ES-I3 (cell line): ENCODE results near the gene TWIST1.
A peak's percentile ranks its signal among the peaks of the same experiment; 100 is the strongest.

ENCODE experiments used
- H3K36me3 ChIP-seq: 2 replicates; pipeline ENCODE4 v1.6.1; 2013; ENCODE audit warnings: mild to moderate bottlenecking, low read length, control low read depth, moderate library complexity; ENCODE audit not compliant: insufficient read depth
- H3K4me1 ChIP-seq: 2 replicates; pipeline ENCODE4 v1.6.1; 2013; ENCODE audit warnings: mild to moderate bottlenecking, control low read depth, low read length; ENCODE audit not compliant: insufficient read depth
- H3K9ac ChIP-seq: 2 replicates; pipeline ENCODE4 v1.6.1; 2013; ENCODE audit warnings: low read depth, mild to moderate bottlenecking, low read length, moderate library complexity
- H3K9me3 ChIP-seq: 2 replicates; pipeline ENCODE4 v1.6.1; 2013; ENCODE audit warnings: mild to moderate bottlenecking, low read length, moderate library complexity; ENCODE audit not compliant: control insufficient read depth, insufficient read depth

The TWIST1 gene

GRCh38 chr7:19107356-19108146 lies 9.9 kb downstream of the TWIST1 start:
- Histone ChIP-seq H3K4me1 (peaks cover 24% of the 10 kb centered on the region), H3K9ac (peak overlapping the region; percentile 63), H3K36me3 (no peaks in the 10 kb centered on the region), H3K9me3 (no peaks in the 10 kb centered on the region)

- Histone ChIP-seq H3K9ac (peak overlapping the region; percentile 63; the same call in 1 of the 2 replicates), H3K4me1 (peaks cover 22% of the 10 kb centered on the region), H3K36me3 (no peaks in the 10 kb centered on the region), H3K9me3 (no peaks in the 10 kb centered on the region)
These were observed 10.4 kb downstream of the TWIST1 start for GRCh38 chr7:19107081-19107355.

GRCh38 chr7:19106241-19107080 lies 11.0 kb downstream of the TWIST1 start:
- Histone ChIP-seq H3K9ac (peak overlapping the region; percentile 63; the same call in 1 of the 2 replicates), H3K4me1 (peaks cover 18% of the 10 kb centered on the region), H3K36me3 (no peaks in the 10 kb centered on the region), H3K9me3 (no peaks in the 10 kb centered on the region)

GRCh38 chr7:19105546-19105945 lies 11.9 kb downstream of the TWIST1 start:
- H3K36me3 ChIP-seq = no peaks in the 10 kb centered on the region
- peak overlapping the region; percentile 63; the same call in 1 of the 2 replicates for H3K9ac ChIP-seq
- no peaks in the 10 kb centered on the region for H3K9me3 ChIP-seq
- H3K4me1 ChIP-seq = peaks cover 14% of the 10 kb centered on the region; the same call in 1 of the 2 replicates

GRCh38 chr7:19104811-19105210 lies 12.6 kb downstream of the TWIST1 start:
- Histone ChIP-seq H3K4me1 (peaks cover 13% of the 10 kb centered on the region; the same call in 1 of the 2 replicates), H3K9me3 (no peaks in the 10 kb centered on the region), H3K9ac (no peak overlapping the region), H3K36me3 (no peaks in the 10 kb centered on the region)

GRCh38 chr7:19102884-19103283 lies 14.6 kb downstream of the TWIST1 start:
- no peaks in the 10 kb centered on the region for H3K9me3 ChIP-seq
- H3K4me1 ChIP-seq = peaks cover 13% of the 10 kb centered on the region; the same call in 1 of the 2 replicates
- no peaks in the 10 kb centered on the region for H3K36me3 ChIP-seq
- no peak overlapping the region for H3K9ac ChIP-seq

- Histone ChIP-seq H3K9ac (no peak overlapping the region), H3K9me3 (no peaks in the 10 kb centered on the region), H3K36me3 (no peaks in the 10 kb centered on the region), H3K4me1 (peaks cover 13% of the 10 kb centered on the region; the same call in 1 of the 2 replicates)
These were observed 15.5 kb downstream of the TWIST1 start for GRCh38 chr7:19101909-19102308.

- no peaks in the 10 kb centered on the region for H3K36me3 ChIP-seq
- H3K9ac ChIP-seq = no peak overlapping the region; the same call in 1 of the 2 replicates
- H3K4me1 ChIP-seq = peaks cover 13% of the 10 kb centered on the region; the same call in 1 of the 2 replicates
- H3K9me3 ChIP-seq = no peaks in the 10 kb centered on the region
These were observed 16.0 kb downstream of the TWIST1 start for GRCh38 chr7:19101472-19101871.

- Histone ChIP-seq H3K9ac (no peak overlapping the region), H3K4me1 (peaks cover 25% of the 10 kb centered on the region; the same call in 1 of the 2 replicates), H3K9me3 (no peaks in the 10 kb centered on the region), H3K36me3 (no peaks in the 10 kb centered on the region)
These were observed 17.5 kb downstream of the TWIST1 start for GRCh38 chr7:19099924-19100323.

- H3K4me1 ChIP-seq = peaks cover 24% of the 10 kb centered on the region; the same call in 1 of the 2 replicates
- H3K9ac ChIP-seq = no peak overlapping the region
- H3K9me3 ChIP-seq = no peaks in the 10 kb centered on the region
- H3K36me3 ChIP-seq = no peaks in the 10 kb centered on the region
These were observed 18.2 kb downstream of the TWIST1 start for GRCh38 chr7:19099194-19099593.

- Histone ChIP-seq H3K4me1 (peaks cover 24% of the 10 kb centered on the region; the same call in 1 of the 2 replicates), H3K9me3 (no peaks in the 10 kb centered on the region), H3K36me3 (no peaks in the 10 kb centered on the region), H3K9ac (no peak overlapping the region)
These were observed 18.9 kb downstream of the TWIST1 start for GRCh38 chr7:19098510-19098909.

GRCh38 chr7:19097165-19098055 lies 20.0 kb downstream of the TWIST1 start:
- H3K9ac ChIP-seq = no peak overlapping the region

GRCh38 chr7:19095353-19095860 lies 22.0 kb downstream of the TWIST1 start:
- Histone ChIP-seq H3K9me3 (no peaks in the 10 kb centered on the region), H3K4me1 (peaks cover 17% of the 10 kb centered on the region; the same call in 1 of the 2 replicates), H3K36me3 (no peaks in the 10 kb centered on the region), H3K9ac (no peak overlapping the region)

More at GRCh38 chr7:19097165-19098055, 20.0 kb downstream of the TWIST1 start:
- Histone ChIP-seq H3K4me1 (peaks cover 24% of the 10 kb centered on the region; the same call in 1 of the 2 replicates), H3K9me3 (no peaks in the 10 kb centered on the region), H3K36me3 (no peaks in the 10 kb centered on the region)
